ENCODE data around the gene CDHR1. TPM values are rescaled to one million over a fixed set of nuclear protein-coding genes. Genes with fewer than 3 reads are reported as not detected.

The CDHR1 gene
- total RNA-seq, 1 donor from 2014 or later: 1.4 TPM

DNA sequence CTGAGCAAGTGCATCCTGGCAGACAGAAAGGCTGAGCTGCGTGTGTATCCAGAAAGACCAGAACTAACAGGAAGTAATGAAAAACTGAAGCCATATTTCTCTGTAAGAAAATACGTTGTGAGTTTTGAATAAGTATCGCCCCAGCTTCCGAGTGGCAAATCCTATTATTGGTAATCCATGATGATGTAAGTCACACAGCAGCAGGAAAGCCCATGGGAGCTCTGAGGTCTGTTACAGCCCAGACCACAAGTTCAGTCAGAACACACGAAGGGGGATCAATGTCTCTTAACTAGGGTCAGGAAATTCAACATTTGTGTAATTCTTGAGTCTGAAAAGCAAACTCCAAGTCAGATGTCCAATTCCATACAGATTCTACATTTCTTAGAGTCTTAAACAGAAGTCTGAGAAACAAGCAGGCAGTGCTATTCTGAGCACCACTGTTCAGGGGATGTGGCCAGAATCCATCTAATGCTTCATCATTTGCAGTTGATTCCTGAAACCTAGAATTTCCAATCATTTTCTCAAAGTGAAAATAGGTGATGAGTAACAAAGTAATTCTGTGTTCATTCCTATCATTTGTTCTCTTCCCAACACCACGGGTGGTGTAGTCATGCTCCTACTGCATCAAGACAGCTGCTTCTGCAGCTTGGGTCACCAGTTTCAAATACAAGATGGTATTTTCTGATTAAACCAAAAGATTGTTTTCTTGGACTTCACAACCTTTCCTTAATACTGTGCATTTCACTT lies 31.3 kb downstream of the CDHR1 start, which contains the start of gene LRIT2:
TSS of gene LRIT2 (minus strand) at position 118 of the 747 bp plus-strand sequence. CDS start at position 94, 24 bp downstream.
- Histone ChIP-seq H3K4me2 (peak within 1 kb of the TSS; percentile 39), H3K27me3 (no peaks in the 10 kb centered on the region), H3K4me1 (peaks cover 16% of the 10 kb centered on the region), H2AFZ (replicated peaks) (no peak within 1 kb of the TSS), H3K27ac (no peak within 1 kb of the TSS), H3F3A (ENCODE audit: low read depth) (peaks cover 7% of the 10 kb centered on the region), H3K79me2 (ENCODE audit: low read depth) (no peaks in the 10 kb centered on the region), H3K4me3 (no peak within 1 kb of the TSS), H3K9ac (no peak within 1 kb of the TSS), H4K20me1 (ENCODE audit: low read depth) (no peaks in the 10 kb centered on the region), H3K9me3 (ENCODE audit: low read depth) (no peaks in the 10 kb centered on the region), H3K36me3 (no peaks in the 10 kb centered on the region)
- Mint-ChIP-seq H3K27me3 (ENCODE audit: insufficient read depth, low read depth) (peaks cover 17% of the 10 kb centered on the region), H3K27ac (no peak within 1 kb of the TSS), H3K36me3 (no peaks in the 10 kb centered on the region), H3K4me1 (peaks cover 8% of the 10 kb centered on the region), H3K9me3 (peaks cover under 1% of the 10 kb centered on the region), H3K4me3 (no peak within 1 kb of the TSS)
- TF ChIP-seq EZH2 (IDR thresholded peaks at IDR 0.05) (no peak), EZH2phosphoT487 (IDR thresholded peaks at IDR 0.05) (no peak)
- TF ChIP-seq, protein P1, sequence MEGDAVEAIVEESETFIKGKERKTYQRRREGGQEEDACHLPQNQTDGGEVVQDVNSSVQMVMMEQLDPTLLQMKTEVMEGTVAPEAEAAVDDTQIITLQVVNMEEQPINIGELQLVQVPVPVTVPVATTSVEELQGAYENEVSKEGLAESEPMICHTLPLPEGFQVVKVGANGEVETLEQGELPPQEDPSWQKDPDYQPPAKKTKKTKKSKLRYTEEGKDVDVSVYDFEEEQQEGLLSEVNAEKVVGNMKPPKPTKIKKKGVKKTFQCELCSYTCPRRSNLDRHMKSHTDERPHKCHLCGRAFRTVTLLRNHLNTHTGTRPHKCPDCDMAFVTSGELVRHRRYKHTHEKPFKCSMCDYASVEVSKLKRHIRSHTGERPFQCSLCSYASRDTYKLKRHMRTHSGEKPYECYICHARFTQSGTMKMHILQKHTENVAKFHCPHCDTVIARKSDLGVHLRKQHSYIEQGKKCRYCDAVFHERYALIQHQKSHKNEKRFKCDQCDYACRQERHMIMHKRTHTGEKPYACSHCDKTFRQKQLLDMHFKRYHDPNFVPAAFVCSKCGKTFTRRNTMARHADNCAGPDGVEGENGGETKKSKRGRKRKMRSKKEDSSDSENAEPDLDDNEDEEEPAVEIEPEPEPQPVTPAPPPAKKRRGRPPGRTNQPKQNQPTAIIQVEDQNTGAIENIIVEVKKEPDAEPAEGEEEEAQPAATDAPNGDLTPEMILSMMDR (IDR thresholded peaks at IDR 0.05): no peak
- no peak for DNase-seq (ENCODE audit: low spot score)

GRCh38 chr10:84226616-84227015 lies 32.3 kb downstream of the CDHR1 start:
- DNase-seq (ENCODE audit: low spot score): peak; percentile 54
- H3K27ac Mint-ChIP-seq: no peak overlapping the region
- TF ChIP-seq, protein P1 (IDR thresholded peaks at IDR 0.05): no peak
- H3K4me3 ChIP-seq: no peak overlapping the region
- peaks cover 11% of the 10 kb centered on the region for H3K27me3 Mint-ChIP-seq (ENCODE audit: insufficient read depth, low read depth)
- peaks cover 16% of the 10 kb centered on the region for H3K4me1 ChIP-seq
- H3K4me1 Mint-ChIP-seq: peaks cover 8% of the 10 kb centered on the region
- H3K9me3 Mint-ChIP-seq: no peaks in the 10 kb centered on the region
- no peaks in the 10 kb centered on the region for H3K9me3 ChIP-seq (ENCODE audit: low read depth)
- no peaks in the 10 kb centered on the region for H3K36me3 ChIP-seq
- no peak overlapping the region for H3K27ac ChIP-seq
- peaks cover 7% of the 10 kb centered on the region for H3F3A ChIP-seq (ENCODE audit: low read depth)
- H3K4me2 ChIP-seq: peak overlapping the region; percentile 39
- H2AFZ ChIP-seq (replicated peaks): no peak overlapping the region
- no peak overlapping the region for H3K4me3 Mint-ChIP-seq
- no peaks in the 10 kb centered on the region for H3K27me3 ChIP-seq
- H3K79me2 ChIP-seq (ENCODE audit: low read depth): no peaks in the 10 kb centered on the region
- H4K20me1 ChIP-seq (ENCODE audit: low read depth): no peaks in the 10 kb centered on the region
- no peaks in the 10 kb centered on the region for H3K36me3 Mint-ChIP-seq
- no peak overlapping the region for H3K9ac ChIP-seq

GRCh38 chr10:84227810-84228209 lies 33.5 kb downstream of the CDHR1 start:
- no peaks in the 10 kb centered on the region for H3K9me3 ChIP-seq (ENCODE audit: low read depth)
- no peak overlapping the region for H3K9ac ChIP-seq
- no peaks in the 10 kb centered on the region for H4K20me1 ChIP-seq (ENCODE audit: low read depth)
- H2AFZ ChIP-seq (replicated peaks): no peak overlapping the region
- no peaks in the 10 kb centered on the region for H3K27me3 ChIP-seq
- H3K4me1 Mint-ChIP-seq: peaks cover 8% of the 10 kb centered on the region
- H3F3A ChIP-seq (ENCODE audit: low read depth): peaks cover 7% of the 10 kb centered on the region
- H3K27ac ChIP-seq: no peak overlapping the region
- H3K27me3 Mint-ChIP-seq (ENCODE audit: insufficient read depth, low read depth): peaks cover 15% of the 10 kb centered on the region
- TF ChIP-seq, protein P1 (IDR thresholded peaks at IDR 0.05): no peak
- TF ChIP-seq EZH2phosphoT487 (IDR thresholded peaks at IDR 0.05) (no peak), EZH2 (IDR thresholded peaks at IDR 0.05) (no peak)
- no peaks in the 10 kb centered on the region for H3K79me2 ChIP-seq (ENCODE audit: low read depth)
- no peak overlapping the region for H3K4me3 Mint-ChIP-seq
- H3K36me3 Mint-ChIP-seq: no peaks in the 10 kb centered on the region
- no peak overlapping the region for H3K4me2 ChIP-seq
- no peaks in the 10 kb centered on the region for H3K9me3 Mint-ChIP-seq
- DNase-seq (ENCODE audit: low spot score): no peak
- no peak overlapping the region for H3K4me3 ChIP-seq
- H3K36me3 ChIP-seq: no peaks in the 10 kb centered on the region
- H3K27ac Mint-ChIP-seq: no peak overlapping the region
- H3K4me1 ChIP-seq: peaks cover 16% of the 10 kb centered on the region

All from neural progenitor cell (in vitro differentiated cells).